Measurements from ENCODE around the gene SUPT7L.
"Not testable (repeated sequence)": the region's sequence is repeated elsewhere in the genome, so short reads cannot be mapped to it uniquely, and the experiment has no call there.

DNA sequence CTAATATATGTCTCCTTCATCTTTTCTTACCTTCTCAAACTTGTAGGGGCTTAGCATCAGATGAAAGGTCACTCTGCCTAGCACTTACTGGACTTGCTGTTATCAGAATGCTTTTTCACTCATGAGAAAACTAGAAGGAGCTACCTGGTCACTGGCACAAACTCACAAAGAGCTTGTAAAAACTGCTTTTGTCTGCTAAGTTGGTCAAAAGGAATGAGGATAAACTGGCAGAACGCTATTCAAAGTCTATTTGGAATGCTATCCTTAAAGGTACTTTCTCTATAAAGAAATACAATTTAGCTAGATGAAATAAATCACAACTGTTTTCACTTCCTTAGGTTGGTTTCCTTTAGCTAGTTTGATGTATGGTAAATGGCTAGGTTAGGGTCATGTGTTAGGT is 37.1 kb downstream of the SUPT7L start:
- not testable (repeated sequence) for TF ChIP-seq EZH2phosphoT487 (IDR thresholded peaks at IDR 0.05; ENCODE audit: low read depth)
- TF ChIP-seq, protein P1, sequence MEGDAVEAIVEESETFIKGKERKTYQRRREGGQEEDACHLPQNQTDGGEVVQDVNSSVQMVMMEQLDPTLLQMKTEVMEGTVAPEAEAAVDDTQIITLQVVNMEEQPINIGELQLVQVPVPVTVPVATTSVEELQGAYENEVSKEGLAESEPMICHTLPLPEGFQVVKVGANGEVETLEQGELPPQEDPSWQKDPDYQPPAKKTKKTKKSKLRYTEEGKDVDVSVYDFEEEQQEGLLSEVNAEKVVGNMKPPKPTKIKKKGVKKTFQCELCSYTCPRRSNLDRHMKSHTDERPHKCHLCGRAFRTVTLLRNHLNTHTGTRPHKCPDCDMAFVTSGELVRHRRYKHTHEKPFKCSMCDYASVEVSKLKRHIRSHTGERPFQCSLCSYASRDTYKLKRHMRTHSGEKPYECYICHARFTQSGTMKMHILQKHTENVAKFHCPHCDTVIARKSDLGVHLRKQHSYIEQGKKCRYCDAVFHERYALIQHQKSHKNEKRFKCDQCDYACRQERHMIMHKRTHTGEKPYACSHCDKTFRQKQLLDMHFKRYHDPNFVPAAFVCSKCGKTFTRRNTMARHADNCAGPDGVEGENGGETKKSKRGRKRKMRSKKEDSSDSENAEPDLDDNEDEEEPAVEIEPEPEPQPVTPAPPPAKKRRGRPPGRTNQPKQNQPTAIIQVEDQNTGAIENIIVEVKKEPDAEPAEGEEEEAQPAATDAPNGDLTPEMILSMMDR (IDR thresholded peaks at IDR 0.05; ENCODE audit: low read depth, low read length), result not testable (repeated sequence)
